Ascending aorta (tissue), 2 donors: ENCODE data around the gene BCAS4. TPM values are rescaled to one million over a fixed set of nuclear protein-coding genes. Genes with fewer than 3 reads are reported as not detected.
A peak's percentile ranks its signal among the peaks of the same experiment; 100 is the strongest.

Source experiments
- DNase-seq, 2 donors: peaks; one replicate each; pipeline ENCODE4 v3.0.0-alpha.2; 2019; ENCODE audit warnings: low spot score in 2 of 2
- H3K27ac ChIP-seq, 2 donors: fragments of 200-600 bp; sonication (generic); one replicate each; pipeline ENCODE4 v1.5.1; 2016 to 2017; ENCODE audit warnings: mild to moderate bottlenecking in 1 of 2
- H3K27me3 ChIP-seq: fragments of 200-600 bp; sonication (generic); one replicate; pipeline ENCODE4 v1.5.1; 2017
- H3K36me3 ChIP-seq, 2 donors: fragments of 200-600 bp; sonication (generic); one replicate each; pipeline ENCODE4 v1.5.1; 2016
- H3K4me1 ChIP-seq, 2 donors: fragments of 200-600 bp; sonication (generic); one replicate each; pipeline ENCODE4 v1.5.1; 2016 to 2017; ENCODE audit warnings: mild to moderate bottlenecking in 1 of 2
- H3K4me3 ChIP-seq, 2 donors: fragments of 200-600 bp; sonication (generic); one replicate each; pipeline ENCODE4 v1.5.1; 2016 to 2017; ENCODE audit warnings: mild to moderate bottlenecking in 1 of 2
- H3K9me3 ChIP-seq, 2 donors: fragments of 200-600 bp; sonication (generic); one replicate each; pipeline ENCODE4 v1.5.1; 2016
- CTCF ChIP-seq, 3 experiments: fragments of 200-600 bp in 2 of 3; fragments of 450-650 bp in 1 of 3; sonication (generic) in 2 of 3; IDR thresholded peaks; one replicate each; pipeline ENCODE4 v1.5.1; 2016 to 2019; ENCODE audit warnings: antibody characterized with exemption in 3 of 3, mild to moderate bottlenecking in 1 of 3, moderate library complexity in 1 of 3
- intact Hi-C: fragments of 100-400 bp; cut with DNase I; formaldehyde crosslinking; loops from one replicate; pipeline ENCODE4 v1.15.1; 2023
- total RNA-seq: library from RNA; depleted of rRNA; stranded (reverse); fragments of >200 nt; gene quantifications from one replicate; pipeline ENCODE4 v1.1.0, GENCODE V29; 2016

The BCAS4 gene
- total RNA-seq, 1 donor from 2014 or later, result 0.85 TPM

GRCh38 chr20:50810842-50811241 is 16.0 kb downstream of the BCAS4 start:
- Histone ChIP-seq H3K4me1 (peaks cover 0 to 9% of the 10 kb centered on the region in 2 donors), H3K27me3 (no peaks in the 10 kb centered on the region), H3K27ac (no peak overlapping the region), H3K36me3 (no peaks in the 10 kb centered on the region), H3K4me3 (no peak overlapping the region), H3K9me3 (no peaks in the 10 kb centered on the region)
- TF ChIP-seq CTCF (IDR thresholded peaks at IDR 0.05), result no peak
- intact Hi-C loops, result no loop called here
- no peak for DNase-seq

GRCh38 chr20:50813101-50813643 is 18.3 kb downstream of the BCAS4 start:
- Histone ChIP-seq H3K4me3 (no peak overlapping the region), H3K9me3 (no peaks in the 10 kb centered on the region), H3K36me3 (no peaks in the 10 kb centered on the region), H3K4me1 (peaks cover 4 to 23% of the 10 kb centered on the region in 2 donors), H3K27ac (no peak overlapping the region), H3K27me3 (no peaks in the 10 kb centered on the region)
- TF ChIP-seq CTCF (IDR thresholded peaks at IDR 0.05), result no peak
- no peak for DNase-seq
- intact Hi-C loops, result no loop called here

- intact Hi-C loops, result loop anchor here (2.0 kb wide), 1 partner anchor 19 kb away; the partner anchor contains the start of gene BCAS4
These were observed 18.9 kb downstream of the BCAS4 start for GRCh38 chr20:50813801-50814200.

GRCh38 chr20:50814438-50815161 is 19.7 kb downstream of the BCAS4 start:
- intact Hi-C loops, result loop anchor here (2.0 kb wide), 1 partner anchor 20 kb away; the partner anchor contains the start of gene BCAS4
- Histone ChIP-seq H3K4me3 (no peak overlapping the region), H3K27me3 (no peaks in the 10 kb centered on the region), H3K27ac (peak overlapping the region; percentile 6 to 52), H3K4me1 (peaks cover 4 to 31% of the 10 kb centered on the region in 2 donors), H3K36me3 (no peaks in the 10 kb centered on the region), H3K9me3 (no peaks in the 10 kb centered on the region)
- no peak for TF ChIP-seq CTCF (IDR thresholded peaks at IDR 0.05)
- DNase-seq, result no peak

More at GRCh38 chr20:50813801-50814200, 18.9 kb downstream of the BCAS4 start:
- no peak overlapping the region for H3K4me3 ChIP-seq
- no peaks in the 10 kb centered on the region for H3K36me3 ChIP-seq
- H3K27ac ChIP-seq, result no peak overlapping the region
- no peaks in the 10 kb centered on the region for H3K27me3 ChIP-seq
- H3K9me3 ChIP-seq, result no peaks in the 10 kb centered on the region
- TF ChIP-seq CTCF (IDR thresholded peaks at IDR 0.05), result no peak
- DNase-seq, result no peak
- H3K4me1 ChIP-seq, result peaks cover 4 to 27% of the 10 kb centered on the region in 2 donors

GRCh38 chr20:50815162-50815989 is 20.5 kb downstream of the BCAS4 start:
- no peak for DNase-seq
- H3K4me1 ChIP-seq, result peaks cover 4 to 31% of the 10 kb centered on the region in 2 donors
- H3K27ac ChIP-seq, result peak overlapping the region; percentile 52 to 60
- no peaks in the 10 kb centered on the region for H3K27me3 ChIP-seq
- intact Hi-C loops, result loop anchor here (2.0 kb wide), 1 partner anchor 21 kb away; the partner anchor contains the start of gene BCAS4
- no peaks in the 10 kb centered on the region for H3K36me3 ChIP-seq
- H3K4me3 ChIP-seq, result no peak overlapping the region
- no peak for TF ChIP-seq CTCF (IDR thresholded peaks at IDR 0.05)
- H3K9me3 ChIP-seq, result no peaks in the 10 kb centered on the region
